HepG2 (cell line): ENCODE results near the gene CDK2. TPM values are rescaled to one million over a fixed set of nuclear protein-coding genes. Genes with fewer than 3 reads are reported as not detected.

Experiments
- MXI1 ChIP-seq: IDR thresholded peaks from 3 replicates; pipeline ENCODE4 v1.6.1; 2012; ENCODE audit warnings: low read depth, low read length, inconsistent platforms, borderline replicate concordance
- MZF1 ChIP-seq: sonication (generic); formaldehyde crosslinking; IDR thresholded peaks from 2 replicates; pipeline ENCODE4 v1.8.1; 2023; ENCODE audit warnings: mild to moderate bottlenecking, missing genetic modification reagents, borderline replicate concordance
- NAIF1 ChIP-seq: sonication (generic); formaldehyde crosslinking; IDR thresholded peaks from 2 replicates; pipeline ENCODE4 v1.5.0; 2020; ENCODE audit warnings: mild to moderate bottlenecking, missing genetic modification reagents, borderline replicate concordance
- RXRB ChIP-seq: IDR thresholded peaks from 2 replicates; pipeline ENCODE4 v1.6.1; 2016; ENCODE audit warnings: borderline replicate concordance, missing genetic modification reagents, missing compliant biosample characterization
- SETDB1 ChIP-seq: sonication (generic); formaldehyde crosslinking; IDR thresholded peaks from 2 replicates; pipeline ENCODE4 v1.5.1; 2020; ENCODE audit warnings: missing genetic modification reagents, mild to moderate bottlenecking, borderline replicate concordance
- SRSF9 ChIP-seq: fragments of 200-400 bp; formaldehyde crosslinking; IDR thresholded peaks from 2 replicates; pipeline ENCODE4 v1.6.1; 2018; ENCODE audit warnings: borderline replicate concordance, mild to moderate bottlenecking, low read depth, low read length; ENCODE audit not compliant: insufficient read depth, poor library complexity, severe bottlenecking
- ZFX ChIP-seq: sonication (generic); formaldehyde crosslinking; IDR thresholded peaks from 2 replicates; pipeline ENCODE4 v1.4.0; 2020; ENCODE audit warnings: mild to moderate bottlenecking, low read depth, missing genetic modification reagents, moderate library complexity
- ZNF256 ChIP-seq: sonication (generic); formaldehyde crosslinking; conservative IDR thresholded peaks from 2 replicates; pipeline ENCODE4 v1.4.0; 2020; ENCODE audit warnings: missing genetic modification reagents
- ZNF441 ChIP-seq: sonication (generic); formaldehyde crosslinking; IDR thresholded peaks from 2 replicates; pipeline ENCODE4 v1.7.0; 2021; ENCODE audit warnings: missing genetic modification reagents, borderline replicate concordance
- ZNF569 ChIP-seq: sonication (generic); formaldehyde crosslinking; IDR thresholded peaks from 2 replicates; pipeline ENCODE4 v1.5.0; 2020; ENCODE audit warnings: mild to moderate bottlenecking, missing genetic modification reagents, moderate library complexity, borderline replicate concordance
- ZNF83 ChIP-seq: sonication (generic); formaldehyde crosslinking; IDR thresholded peaks from 2 replicates; pipeline ENCODE4 v1.4.0; 2020; ENCODE audit warnings: missing genetic modification reagents, mild to moderate bottlenecking, borderline replicate concordance
- ZNF841 ChIP-seq: sonication (generic); formaldehyde crosslinking; IDR thresholded peaks from 2 replicates; pipeline ENCODE4 v1.8.1; 2023; ENCODE audit warnings: missing genetic modification reagents, borderline replicate concordance
- polyA plus RNA-seq, 8 experiments: library from polyadenylated mRNA; depleted of rRNA in 3 of 8; stranded (reverse) in 7 of 8; unstranded in 1 of 8; fragments of >200 nt; fragmentation: Illumina TruSeq in 4 of 8; extraction: Trizol in 4 of 8; gene quantifications; 2 replicates each; pipeline versions ENCODE4 v1.2.1 to v1.2.3, GENCODE V29; 2011 to 2016; ENCODE audit warnings: low read depth in 4 of 8, missing spikeins in 1 of 8, mixed read lengths in 1 of 8; ENCODE audit not compliant: insufficient read depth in 1 of 8
- total RNA-seq, 5 experiments: library from RNA; depleted of rRNA; stranded (reverse); fragments of >200 nt; fragmentation: Illumina TruSeq; extraction: Trizol; gene quantifications; 2 replicates each; pipeline ENCODE4 v1.2.3, GENCODE V29; 2016; ENCODE audit warnings: low read depth in 1 of 5
- TF ChIP-seq, protein P1 (sequence below): sonication (generic); formaldehyde crosslinking; IDR thresholded peaks from 2 replicates; pipeline ENCODE4 v1.4.0; 2020; ENCODE audit warnings: missing genetic modification reagents
- TF ChIP-seq, protein P2 (sequence below): sonication (generic); formaldehyde crosslinking; IDR thresholded peaks from 2 replicates; pipeline ENCODE4 v1.8.0; 2022; ENCODE audit warnings: missing genetic modification reagents, mild to moderate bottlenecking, moderate library complexity, borderline replicate concordance
- TF ChIP-seq, protein P3 (sequence below): sonication (generic); formaldehyde crosslinking; IDR thresholded peaks from 2 replicates; pipeline ENCODE4 v1.5.0; 2020; ENCODE audit warnings: missing genetic modification reagents, mild to moderate bottlenecking, borderline replicate concordance
- TF ChIP-seq, protein P4 (sequence below): sonication (generic); formaldehyde crosslinking; IDR thresholded peaks from 2 replicates; pipeline ENCODE4 v1.8.1; 2022; ENCODE audit warnings: mild to moderate bottlenecking, missing genetic modification reagents
- TF ChIP-seq, protein P5 (sequence below): IDR thresholded peaks from 2 replicates; pipeline ENCODE4 v1.6.1; 2016; ENCODE audit warnings: mild to moderate bottlenecking

Gene CDK2
- total and polyA plus RNA-seq, 2 of the 13 experiments (the other 11 are each of a cell fraction or from before 2014, with no cell fraction given): 47.5 to 52.6 TPM

DNA sequence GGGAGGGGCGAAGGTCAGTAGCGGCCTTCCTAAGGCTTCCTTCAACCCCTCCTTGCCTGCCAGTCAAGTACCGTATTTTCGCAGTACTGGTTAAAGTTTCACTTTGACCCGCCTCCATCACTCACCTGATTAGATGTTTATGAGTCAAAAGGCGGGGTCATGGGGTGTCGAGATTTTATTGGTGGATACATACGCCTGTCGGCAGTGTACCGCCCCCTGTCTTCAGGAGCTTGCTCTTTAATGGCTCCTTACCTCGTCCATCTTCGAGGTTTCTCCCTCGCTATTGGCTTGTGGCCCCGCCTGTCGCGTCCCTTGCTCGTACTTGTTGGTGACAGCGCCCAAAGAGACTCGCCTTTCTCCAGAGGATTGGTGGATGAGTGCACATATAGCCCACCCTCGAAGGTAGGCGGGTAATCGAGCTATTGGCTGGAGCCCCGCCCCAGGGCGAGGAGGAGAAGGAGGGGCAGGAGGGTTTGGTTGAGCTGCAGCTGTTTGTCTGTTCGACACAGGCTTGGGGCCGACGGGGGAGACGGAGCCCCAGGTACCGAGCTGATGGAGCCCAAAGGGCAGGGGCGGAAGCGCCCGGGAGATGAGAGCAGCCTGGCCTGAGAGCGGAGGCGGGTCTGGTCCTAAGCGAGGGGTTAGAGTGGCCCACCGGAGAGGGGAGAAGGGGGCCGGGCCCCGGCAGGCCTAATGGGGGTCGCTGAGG lies 7.1 kb downstream of the CDK2 start, which contains the start of gene RAB5B (continued):
- no peak for TF ChIP-seq SRSF9
- peak; percentile 29; the same call in 1 of the 2 replicates for TF ChIP-seq RXRB (CRISPR knock-in tag)
- no peak for TF ChIP-seq ZNF83
- TF ChIP-seq ZNF441 (CRISPR knock-in tag): no peak
- TF ChIP-seq, protein P1, sequence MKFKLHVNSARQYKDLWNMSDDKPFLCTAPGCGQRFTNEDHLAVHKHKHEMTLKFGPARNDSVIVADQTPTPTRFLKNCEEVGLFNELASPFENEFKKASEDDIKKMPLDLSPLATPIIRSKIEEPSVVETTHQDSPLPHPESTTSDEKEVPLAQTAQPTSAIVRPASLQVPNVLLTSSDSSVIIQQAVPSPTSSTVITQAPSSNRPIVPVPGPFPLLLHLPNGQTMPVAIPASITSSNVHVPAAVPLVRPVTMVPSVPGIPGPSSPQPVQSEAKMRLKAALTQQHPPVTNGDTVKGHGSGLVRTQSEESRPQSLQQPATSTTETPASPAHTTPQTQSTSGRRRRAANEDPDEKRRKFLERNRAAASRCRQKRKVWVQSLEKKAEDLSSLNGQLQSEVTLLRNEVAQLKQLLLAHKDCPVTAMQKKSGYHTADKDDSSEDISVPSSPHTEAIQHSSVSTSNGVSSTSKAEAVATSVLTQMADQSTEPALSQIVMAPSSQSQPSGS (CRISPR knock-in tag): peak; percentile 73
- no peak; the same call in 1 of the 2 replicates for TF ChIP-seq ZNF569 (CRISPR knock-in tag)
- TF ChIP-seq MXI1: peak; percentile 54; the same call in 1 of the 3 replicates
- TF ChIP-seq SETDB1 (CRISPR knock-in tag): no peak
- TF ChIP-seq, protein P2, sequence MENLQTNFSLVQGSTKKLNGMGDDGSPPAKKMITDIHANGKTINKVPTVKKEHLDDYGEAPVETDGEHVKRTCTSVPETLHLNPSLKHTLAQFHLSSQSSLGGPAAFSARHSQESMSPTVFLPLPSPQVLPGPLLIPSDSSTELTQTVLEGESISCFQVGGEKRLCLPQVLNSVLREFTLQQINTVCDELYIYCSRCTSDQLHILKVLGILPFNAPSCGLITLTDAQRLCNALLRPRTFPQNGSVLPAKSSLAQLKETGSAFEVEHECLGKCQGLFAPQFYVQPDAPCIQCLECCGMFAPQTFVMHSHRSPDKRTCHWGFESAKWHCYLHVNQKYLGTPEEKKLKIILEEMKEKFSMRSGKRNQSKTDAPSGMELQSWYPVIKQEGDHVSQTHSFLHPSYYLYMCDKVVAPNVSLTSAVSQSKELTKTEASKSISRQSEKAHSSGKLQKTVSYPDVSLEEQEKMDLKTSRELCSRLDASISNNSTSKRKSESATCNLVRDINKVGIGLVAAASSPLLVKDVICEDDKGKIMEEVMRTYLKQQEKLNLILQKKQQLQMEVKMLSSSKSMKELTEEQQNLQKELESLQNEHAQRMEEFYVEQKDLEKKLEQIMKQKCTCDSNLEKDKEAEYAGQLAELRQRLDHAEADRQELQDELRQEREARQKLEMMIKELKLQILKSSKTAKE: no peak
- TF ChIP-seq, protein P3, sequence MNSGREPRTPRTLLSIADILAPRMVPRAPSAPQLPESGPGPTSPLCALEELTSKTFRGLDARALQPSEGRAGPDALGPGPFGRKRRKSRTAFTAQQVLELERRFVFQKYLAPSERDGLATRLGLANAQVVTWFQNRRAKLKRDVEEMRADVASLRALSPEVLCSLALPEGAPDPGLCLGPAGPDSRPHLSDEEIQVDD (CRISPR knock-in tag): peak; percentile 87; the same call in 1 of the 2 replicates
- no peak for TF ChIP-seq ZNF841
- peak; percentile 98 for TF ChIP-seq ZFX (CRISPR knock-in tag)
- TF ChIP-seq NAIF1 (CRISPR knock-in tag): 0 out of 2 replicates have a peak, but pooled peaks have one; percentile 19
- 0 out of 2 replicates have a peak, but pooled peaks have one; percentile 51 for TF ChIP-seq ZNF256 (CRISPR knock-in tag)
- TF ChIP-seq, protein P4, sequence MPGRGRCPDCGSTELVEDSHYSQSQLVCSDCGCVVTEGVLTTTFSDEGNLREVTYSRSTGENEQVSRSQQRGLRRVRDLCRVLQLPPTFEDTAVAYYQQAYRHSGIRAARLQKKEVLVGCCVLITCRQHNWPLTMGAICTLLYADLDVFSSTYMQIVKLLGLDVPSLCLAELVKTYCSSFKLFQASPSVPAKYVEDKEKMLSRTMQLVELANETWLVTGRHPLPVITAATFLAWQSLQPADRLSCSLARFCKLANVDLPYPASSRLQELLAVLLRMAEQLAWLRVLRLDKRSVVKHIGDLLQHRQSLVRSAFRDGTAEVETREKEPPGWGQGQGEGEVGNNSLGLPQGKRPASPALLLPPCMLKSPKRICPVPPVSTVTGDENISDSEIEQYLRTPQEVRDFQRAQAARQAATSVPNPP (CRISPR knock-in tag): no peak
- TF ChIP-seq, protein P5, sequence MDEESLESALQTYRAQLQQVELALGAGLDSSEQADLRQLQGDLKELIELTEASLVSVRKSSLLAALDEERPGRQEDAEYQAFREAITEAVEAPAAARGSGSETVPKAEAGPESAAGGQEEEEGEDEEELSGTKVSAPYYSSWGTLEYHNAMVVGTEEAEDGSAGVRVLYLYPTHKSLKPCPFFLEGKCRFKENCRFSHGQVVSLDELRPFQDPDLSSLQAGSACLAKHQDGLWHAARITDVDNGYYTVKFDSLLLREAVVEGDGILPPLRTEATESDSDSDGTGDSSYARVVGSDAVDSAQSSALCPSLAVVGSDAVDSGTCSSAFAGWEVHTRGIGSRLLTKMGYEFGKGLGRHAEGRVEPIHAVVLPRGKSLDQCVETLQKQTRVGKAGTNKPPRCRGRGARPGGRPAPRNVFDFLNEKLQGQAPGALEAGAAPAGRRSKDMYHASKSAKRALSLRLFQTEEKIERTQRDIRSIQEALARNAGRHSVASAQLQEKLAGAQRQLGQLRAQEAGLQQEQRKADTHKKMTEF (CRISPR knock-in tag): peak; percentile 75
- no peak for TF ChIP-seq MZF1
